Stimulated activated memory B cell treated with anti-CD40 and anti-IgM and Interleukin-4, amounts not matched to agents 10 μg/mL and 1 μg/mL and 100 μg/mL, for 72 hours (primary cell): ENCODE measurements around the gene UCN2.
A peak's percentile ranks its signal among the peaks of the same experiment; 100 is the strongest.
"Not testable (repeated sequence)": the region's sequence is repeated elsewhere in the genome, so short reads cannot be mapped to it uniquely, and the experiment has no call there.

Experiments used
- ATAC-seq: fragments of 150-1000 bp; cut with Tn5 transposase; 2 replicates; pipeline ENCODE4 v1.10.0; 2021
- H3K27ac Mint-ChIP-seq: one replicate; pipeline ENCODE4 v1.8.0; 2022; ENCODE audit warnings: mild to moderate bottlenecking, mixed read lengths
- H3K27me3 Mint-ChIP-seq: one replicate; pipeline ENCODE4 v1.8.0; 2022; ENCODE audit warnings: mixed read lengths
- H3K36me3 Mint-ChIP-seq: one replicate; pipeline ENCODE4 v1.8.0; 2022; ENCODE audit warnings: mixed read lengths
- H3K4me1 Mint-ChIP-seq: one replicate; pipeline ENCODE4 v1.8.0; 2022; ENCODE audit warnings: mixed read lengths
- H3K4me3 Mint-ChIP-seq: one replicate; pipeline ENCODE4 v1.8.0; 2022; ENCODE audit warnings: mild to moderate bottlenecking, moderate library complexity, mixed read lengths
- H3K9me3 Mint-ChIP-seq: one replicate; pipeline ENCODE4 v1.8.0; 2022; ENCODE audit warnings: mixed read lengths

The UCN2 gene

DNA sequence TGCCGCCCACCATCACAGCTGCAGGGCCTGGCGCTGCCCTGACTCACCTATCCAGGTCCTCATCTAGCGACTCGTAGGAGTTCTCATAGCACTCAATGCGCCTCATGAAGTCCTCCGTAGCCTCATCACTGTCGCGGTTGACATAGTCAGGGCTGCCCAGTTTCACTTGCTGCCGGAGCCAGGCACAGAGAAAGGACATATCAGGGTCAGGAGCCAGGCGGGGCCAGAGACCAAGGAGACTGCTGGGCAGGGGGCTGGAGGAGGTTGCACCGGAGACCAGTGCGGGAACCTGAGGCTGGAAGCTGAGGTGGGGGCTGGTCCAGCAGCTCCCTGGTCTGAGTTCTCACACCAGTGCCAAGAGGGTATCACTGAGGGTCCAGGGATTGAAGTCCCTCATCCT, 25.1 kb downstream of the UCN2 start:
- H3K9me3 Mint-ChIP-seq, result no peaks in the 10 kb centered on the region
- H3K27ac Mint-ChIP-seq, result no peak overlapping the region
- no peak overlapping the region for H3K4me3 Mint-ChIP-seq
- no peaks in the 10 kb centered on the region for H3K36me3 Mint-ChIP-seq
- no peaks in the 10 kb centered on the region for H3K4me1 Mint-ChIP-seq
- no peaks in the 10 kb centered on the region for H3K27me3 Mint-ChIP-seq
- peak; percentile 42 for ATAC-seq

DNA sequence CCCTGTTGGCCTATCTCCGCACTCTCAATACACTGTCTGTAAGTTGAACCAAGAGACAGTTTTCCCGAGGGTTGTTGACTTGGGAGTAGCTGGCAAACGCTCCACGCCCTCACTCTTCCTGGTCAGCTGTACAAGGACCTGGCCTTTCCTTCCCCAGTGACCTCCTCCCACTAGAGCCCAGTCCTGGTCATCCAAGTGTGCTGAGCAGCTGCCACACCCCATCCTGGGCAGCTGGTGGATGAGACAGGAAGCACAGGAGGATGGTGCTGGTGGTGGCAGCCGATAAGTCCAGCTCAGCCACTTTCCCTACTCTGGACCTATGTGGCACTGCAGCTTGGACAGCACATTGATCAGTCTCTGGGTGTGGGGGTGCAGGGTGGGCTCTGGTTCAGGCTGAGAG, 26.8 kb downstream of the UCN2 start:
- H3K27me3 Mint-ChIP-seq, result no peaks in the 10 kb centered on the region
- ATAC-seq, result no peak
- no peaks in the 10 kb centered on the region for H3K36me3 Mint-ChIP-seq
- H3K9me3 Mint-ChIP-seq, result no peaks in the 10 kb centered on the region
- no peaks in the 10 kb centered on the region for H3K4me1 Mint-ChIP-seq
- H3K27ac Mint-ChIP-seq, result no peak overlapping the region
- H3K4me3 Mint-ChIP-seq, result no peak overlapping the region

DNA sequence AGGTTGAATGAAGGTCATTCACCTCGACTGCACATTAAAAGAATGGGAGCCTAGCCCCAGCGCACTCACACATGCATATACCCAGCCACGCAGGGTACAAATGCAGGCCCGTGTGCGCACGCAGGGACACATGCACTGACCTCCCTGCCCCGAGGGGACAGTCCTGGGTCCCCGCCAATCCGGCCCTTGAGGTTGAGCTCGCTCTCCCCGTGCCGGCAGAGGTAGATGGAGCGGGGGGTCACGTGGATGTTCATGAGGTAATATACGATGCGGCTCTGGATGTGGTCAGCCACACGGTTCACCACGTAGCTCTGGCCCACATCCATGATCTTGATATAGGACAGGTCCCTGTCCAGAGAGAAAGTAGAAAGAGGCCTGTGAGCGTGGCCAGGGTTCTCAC, 27.5 kb downstream of the UCN2 start:
- no peaks in the 10 kb centered on the region for H3K9me3 Mint-ChIP-seq
- H3K27me3 Mint-ChIP-seq, result no peaks in the 10 kb centered on the region
- no peaks in the 10 kb centered on the region for H3K36me3 Mint-ChIP-seq
- no peak for ATAC-seq
- no peaks in the 10 kb centered on the region for H3K4me1 Mint-ChIP-seq
- no peak overlapping the region for H3K27ac Mint-ChIP-seq
- no peak overlapping the region for H3K4me3 Mint-ChIP-seq

DNA sequence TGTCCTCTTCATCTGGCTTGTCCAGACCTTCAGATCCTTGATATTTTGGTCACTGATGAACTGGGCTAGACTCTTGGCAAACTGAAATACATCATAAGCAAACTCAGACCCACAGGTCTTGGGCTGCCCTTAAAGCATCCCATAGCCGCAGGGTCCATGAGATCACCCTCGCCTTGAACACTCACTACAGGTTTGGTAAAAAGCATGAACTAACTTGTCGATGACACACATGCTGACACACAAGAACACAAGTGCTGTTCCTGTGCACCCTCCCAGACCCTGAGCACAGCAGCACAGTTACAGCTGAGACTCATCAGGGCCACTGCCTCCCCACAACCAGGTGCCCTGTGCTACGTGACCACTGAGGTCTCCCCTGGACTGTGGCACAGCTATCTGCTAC, 28.0 kb downstream of the UCN2 start:
- Mint-ChIP-seq H3K27me3 (no peaks in the 10 kb centered on the region), H3K9me3 (no peaks in the 10 kb centered on the region), H3K36me3 (no peaks in the 10 kb centered on the region), H3K4me1 (no peaks in the 10 kb centered on the region), H3K27ac (no peak overlapping the region), H3K4me3 (no peak overlapping the region)
- ATAC-seq, result no peak

DNA sequence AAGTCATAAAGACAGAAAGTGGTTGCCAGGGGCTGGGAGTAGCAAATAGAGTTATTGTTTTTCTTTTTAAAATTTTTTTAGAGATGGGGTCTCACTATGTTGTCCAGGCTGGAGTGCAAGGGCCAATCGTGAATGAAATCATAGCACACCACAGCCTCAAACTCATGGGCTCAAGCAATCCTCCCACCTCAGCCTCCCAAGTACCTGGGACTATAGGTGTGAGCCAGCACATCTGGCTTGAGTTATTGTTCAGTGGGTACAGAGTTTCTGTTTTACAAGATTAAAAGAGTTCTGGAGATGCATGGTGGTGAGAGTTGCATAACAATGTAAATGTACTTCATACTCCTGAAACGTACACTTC, 30.6 kb downstream of the UCN2 start:
- Mint-ChIP-seq H3K4me3 (no peak overlapping the region), H3K27ac (no peak overlapping the region), H3K9me3 (no peaks in the 10 kb centered on the region), H3K27me3 (no peaks in the 10 kb centered on the region), H3K4me1 (no peaks in the 10 kb centered on the region), H3K36me3 (no peaks in the 10 kb centered on the region)
- no peak for ATAC-seq

DNA sequence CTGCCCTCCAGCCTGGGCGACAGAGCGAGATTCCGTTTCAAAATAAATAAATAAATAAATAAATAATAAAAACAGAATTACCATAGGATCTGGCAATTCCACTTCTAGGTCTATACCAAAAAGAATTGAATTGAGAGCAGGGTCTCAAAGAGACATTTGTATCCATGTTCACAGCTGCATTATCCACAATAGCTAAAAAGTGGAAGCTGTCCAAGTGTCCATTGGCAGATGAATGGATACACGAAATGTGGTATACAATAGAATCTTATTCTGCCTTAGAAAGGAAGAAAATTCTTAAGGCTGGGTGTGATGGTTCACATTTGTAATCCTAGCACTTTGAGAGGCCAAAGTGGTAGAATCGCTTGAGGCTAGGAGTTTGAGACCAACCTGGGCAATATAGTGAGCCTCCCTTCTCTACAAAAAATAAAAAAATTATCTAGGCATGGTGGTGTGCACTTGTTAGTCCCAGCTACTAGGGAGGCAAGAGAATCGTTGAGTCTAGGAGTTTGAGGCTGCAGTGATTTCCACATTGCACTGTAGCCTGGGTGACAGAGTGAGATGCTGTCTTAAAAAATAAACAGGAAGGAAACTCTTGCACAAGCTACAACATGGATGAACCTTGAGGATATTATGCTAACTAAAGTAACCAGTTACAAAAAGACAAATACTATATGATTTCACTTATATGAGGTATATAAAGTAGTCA, 31.2 kb downstream of the UCN2 start:
- no peak overlapping the region for H3K4me3 Mint-ChIP-seq
- no peaks in the 10 kb centered on the region for H3K4me1 Mint-ChIP-seq
- no peak overlapping the region for H3K27ac Mint-ChIP-seq
- no peaks in the 10 kb centered on the region for H3K27me3 Mint-ChIP-seq
- ATAC-seq, result no peak
- no peaks in the 10 kb centered on the region for H3K36me3 Mint-ChIP-seq
- no peaks in the 10 kb centered on the region for H3K9me3 Mint-ChIP-seq

DNA sequence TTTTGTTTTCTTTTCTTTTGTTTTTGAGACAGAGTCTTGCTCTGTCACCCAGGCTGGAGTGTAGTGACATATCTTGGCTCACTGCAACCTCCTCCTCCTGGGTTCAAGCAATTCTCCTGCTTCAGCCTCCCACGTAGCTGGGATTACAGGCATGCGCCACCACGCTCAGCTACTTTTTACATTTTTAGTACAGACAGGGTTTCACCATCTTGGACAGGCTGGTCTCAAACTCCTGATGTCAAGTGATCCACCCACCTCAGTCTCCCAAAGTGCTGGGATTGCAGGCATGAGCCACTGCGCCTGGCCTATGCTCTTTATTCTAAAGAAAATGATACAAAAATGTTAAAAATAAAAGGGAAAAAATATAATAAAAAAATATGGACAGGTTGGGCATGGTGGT, 32.9 kb downstream of the UCN2 start:
- H3K27me3 Mint-ChIP-seq, H3K27ac Mint-ChIP-seq, H3K36me3 Mint-ChIP-seq, H3K9me3 Mint-ChIP-seq, H3K4me3 Mint-ChIP-seq, ATAC-seq, H3K4me1 Mint-ChIP-seq: not testable (repeated sequence)

DNA sequence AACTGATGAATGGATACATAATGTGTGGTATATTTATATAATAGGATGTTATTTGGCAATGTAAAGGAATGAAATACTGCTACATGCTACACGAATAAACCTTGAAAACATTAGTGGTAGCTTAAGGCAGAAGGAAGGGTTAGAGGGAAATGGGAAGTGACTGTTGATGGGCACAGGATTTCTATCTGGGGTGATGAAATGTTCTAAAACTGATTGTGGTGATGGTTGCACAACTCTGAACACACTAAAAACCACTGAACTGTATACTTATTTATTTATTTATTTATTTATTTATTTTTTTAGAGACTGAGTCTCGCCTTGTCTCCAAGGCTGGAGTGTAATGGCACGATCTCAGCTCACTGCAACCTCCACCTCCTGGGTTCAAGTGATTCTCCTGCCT, 34.8 kb downstream of the UCN2 start:
- H3K9me3 Mint-ChIP-seq, result no peaks in the 10 kb centered on the region
- H3K27me3 Mint-ChIP-seq, result no peaks in the 10 kb centered on the region
- ATAC-seq, result no peak
- H3K4me1 Mint-ChIP-seq, result no peaks in the 10 kb centered on the region
- H3K27ac Mint-ChIP-seq, result no peak overlapping the region
- no peak overlapping the region for H3K4me3 Mint-ChIP-seq
- no peaks in the 10 kb centered on the region for H3K36me3 Mint-ChIP-seq

DNA sequence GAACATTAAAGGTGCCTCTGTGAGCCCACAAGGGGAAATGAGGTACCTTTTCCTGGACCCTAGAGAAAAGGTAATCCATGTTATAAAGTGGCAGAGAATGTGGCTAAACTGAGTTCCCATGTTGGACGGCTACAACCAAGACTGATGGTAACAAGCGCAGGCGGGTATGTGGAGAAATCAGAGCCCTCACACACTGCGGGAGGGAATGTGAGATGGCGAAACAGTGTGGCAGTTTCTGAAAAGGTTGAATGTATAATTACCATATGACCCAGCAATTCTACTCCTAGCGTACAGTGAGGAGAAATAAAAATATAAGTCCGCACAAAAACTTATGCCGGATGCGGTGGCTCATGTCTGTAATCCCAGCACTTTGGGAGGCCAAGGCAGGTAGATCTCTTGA, 35.5 kb downstream of the UCN2 start:
- Mint-ChIP-seq H3K4me3 (no peak overlapping the region), H3K4me1 (no peaks in the 10 kb centered on the region), H3K27me3 (no peaks in the 10 kb centered on the region), H3K36me3 (no peaks in the 10 kb centered on the region), H3K9me3 (no peaks in the 10 kb centered on the region), H3K27ac (no peak overlapping the region)
- ATAC-seq, result no peak

DNA sequence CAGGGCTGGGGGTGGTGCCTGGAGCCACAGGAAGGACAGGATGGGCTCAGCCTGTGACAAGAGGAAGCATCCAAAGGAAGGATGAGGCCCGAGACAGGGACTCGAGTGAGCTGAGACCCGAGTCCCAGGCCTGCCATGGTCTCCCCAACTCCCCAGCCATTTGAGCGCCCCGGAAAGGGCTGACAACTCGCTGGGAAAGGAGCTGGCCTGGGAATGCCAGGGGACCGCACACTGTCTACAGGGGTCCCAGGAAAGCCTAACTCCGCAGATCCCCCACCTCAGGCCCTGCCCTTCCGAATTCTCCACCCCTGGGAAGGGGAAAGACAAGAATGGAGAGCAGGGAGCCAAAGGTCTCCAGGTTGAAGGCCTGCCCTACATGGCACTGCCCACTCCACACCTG, 38.6 kb downstream of the UCN2 start:
- H3K27me3 Mint-ChIP-seq, result no peaks in the 10 kb centered on the region
- peak; percentile 14 for ATAC-seq
- H3K4me3 Mint-ChIP-seq, result no peak overlapping the region
- no peak overlapping the region for H3K27ac Mint-ChIP-seq
- no peaks in the 10 kb centered on the region for H3K36me3 Mint-ChIP-seq
- H3K9me3 Mint-ChIP-seq, result no peaks in the 10 kb centered on the region
- no peaks in the 10 kb centered on the region for H3K4me1 Mint-ChIP-seq

DNA sequence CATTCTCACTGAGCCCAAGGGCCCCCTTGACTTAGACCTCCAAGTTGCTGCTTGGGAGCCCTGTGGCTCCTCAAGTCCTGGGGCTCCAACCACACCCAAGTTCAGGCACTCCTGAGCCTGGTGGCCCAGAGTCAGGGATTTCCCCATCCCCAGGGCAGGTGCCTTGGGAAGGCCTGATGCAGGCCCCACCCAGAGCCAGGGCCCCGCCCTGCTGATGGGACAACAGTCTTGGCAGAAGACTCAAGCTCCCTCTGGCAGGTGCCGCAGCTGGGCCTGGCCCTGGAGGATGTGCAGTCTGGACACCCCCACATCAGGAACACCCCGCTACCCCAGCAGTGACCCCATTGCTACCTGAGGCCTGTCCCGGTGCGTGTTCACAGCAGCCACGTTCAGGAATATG, 41.9 kb downstream of the UCN2 start:
- no peak overlapping the region for H3K27ac Mint-ChIP-seq

DNA sequence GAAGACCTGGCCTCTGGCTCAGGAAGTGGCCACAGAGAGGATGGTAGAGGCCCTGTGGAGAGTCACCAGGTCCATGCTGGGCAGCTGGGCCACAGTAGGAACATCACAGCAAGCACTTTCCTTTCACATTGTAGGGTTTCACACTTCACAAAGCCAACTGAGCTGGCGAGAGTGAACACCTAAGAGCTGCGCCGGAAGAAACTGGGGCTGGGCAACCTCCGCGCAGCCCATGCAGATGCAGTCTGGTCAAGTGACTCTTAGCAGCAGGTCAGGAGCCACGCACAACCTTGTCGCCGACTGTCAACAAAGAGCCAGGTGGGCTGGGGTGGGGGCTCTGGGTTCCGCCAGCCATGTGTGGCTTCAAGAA, 44.3 kb downstream of the UCN2 start:
- H3K36me3 Mint-ChIP-seq, result no peaks in the 10 kb centered on the region
- ATAC-seq, result no peak
- no peak overlapping the region for H3K4me3 Mint-ChIP-seq
- no peaks in the 10 kb centered on the region for H3K9me3 Mint-ChIP-seq
- no peak overlapping the region for H3K27ac Mint-ChIP-seq
- H3K27me3 Mint-ChIP-seq, result peaks cover 24% of the 10 kb centered on the region
- peaks cover 5% of the 10 kb centered on the region for H3K4me1 Mint-ChIP-seq

More for the DNA sequence above, 41.9 kb downstream of the UCN2 start:
- no peak overlapping the region for H3K4me3 Mint-ChIP-seq
- no peaks in the 10 kb centered on the region for H3K9me3 Mint-ChIP-seq
- no peaks in the 10 kb centered on the region for H3K4me1 Mint-ChIP-seq
- no peak for ATAC-seq
- H3K27me3 Mint-ChIP-seq, result peaks cover 19% of the 10 kb centered on the region
- H3K36me3 Mint-ChIP-seq, result no peaks in the 10 kb centered on the region

DNA sequence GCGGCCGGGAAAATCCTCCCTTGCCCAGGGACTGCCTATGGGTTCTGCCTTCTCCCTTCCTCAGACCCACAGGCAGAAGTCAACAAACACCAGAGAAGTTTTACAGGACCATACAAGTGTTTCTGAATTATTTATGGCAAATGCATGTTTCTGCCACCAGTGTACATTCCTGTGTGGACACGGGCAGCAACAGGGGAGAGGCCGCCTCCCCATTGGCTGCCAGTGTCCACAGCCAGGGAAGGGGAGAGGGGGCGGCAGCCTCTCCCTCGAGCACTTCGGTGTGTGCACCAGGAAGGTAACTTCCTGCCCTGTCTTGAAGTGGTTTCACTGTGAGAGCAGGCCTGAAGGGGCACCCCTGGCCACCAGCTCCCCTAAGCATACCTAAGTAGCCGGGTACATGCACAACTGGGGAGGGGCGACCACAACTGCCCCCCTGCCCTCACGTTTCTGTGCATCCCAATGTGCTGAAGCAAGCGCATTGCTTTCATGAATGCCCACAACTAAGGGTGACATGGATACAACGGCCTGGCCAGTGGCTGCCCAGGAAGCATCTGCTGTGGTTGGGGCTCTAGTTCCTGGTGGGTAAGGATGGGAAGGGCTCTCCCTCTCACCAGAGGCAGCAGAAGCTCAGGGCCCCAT, 44.8 kb downstream of the UCN2 start:
- H3K27ac Mint-ChIP-seq, result no peak overlapping the region
- no peaks in the 10 kb centered on the region for H3K36me3 Mint-ChIP-seq
- H3K27me3 Mint-ChIP-seq, result peaks cover 24% of the 10 kb centered on the region
- H3K4me1 Mint-ChIP-seq, result peaks cover 5% of the 10 kb centered on the region
- no peak overlapping the region for H3K4me3 Mint-ChIP-seq
- H3K9me3 Mint-ChIP-seq, result no peaks in the 10 kb centered on the region
- no peak for ATAC-seq

DNA sequence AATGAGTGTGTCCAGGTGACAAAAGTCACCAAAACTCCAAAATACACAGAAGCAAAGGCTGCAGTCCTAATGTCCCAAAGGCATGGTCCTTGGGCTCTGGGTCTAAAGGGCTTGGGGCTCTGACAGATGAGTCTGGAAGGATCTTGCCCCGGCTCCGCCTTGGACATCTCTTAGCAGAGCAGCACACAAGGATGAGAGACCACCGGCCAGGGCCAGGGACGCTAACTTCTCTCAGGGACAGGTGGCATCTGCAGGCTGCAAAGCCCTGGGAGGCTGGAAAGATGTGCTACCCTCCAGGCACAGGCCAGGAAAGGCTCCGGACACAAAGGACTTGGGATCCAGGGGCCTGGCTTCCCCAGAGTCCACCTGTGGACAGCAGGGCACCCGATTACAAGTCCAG, 45.5 kb downstream of the UCN2 start:
- no peak for ATAC-seq
- Mint-ChIP-seq H3K4me3 (no peak overlapping the region), H3K4me1 (peaks cover 5% of the 10 kb centered on the region), H3K27me3 (peaks cover 24% of the 10 kb centered on the region), H3K9me3 (no peaks in the 10 kb centered on the region), H3K36me3 (no peaks in the 10 kb centered on the region), H3K27ac (no peak overlapping the region)

DNA sequence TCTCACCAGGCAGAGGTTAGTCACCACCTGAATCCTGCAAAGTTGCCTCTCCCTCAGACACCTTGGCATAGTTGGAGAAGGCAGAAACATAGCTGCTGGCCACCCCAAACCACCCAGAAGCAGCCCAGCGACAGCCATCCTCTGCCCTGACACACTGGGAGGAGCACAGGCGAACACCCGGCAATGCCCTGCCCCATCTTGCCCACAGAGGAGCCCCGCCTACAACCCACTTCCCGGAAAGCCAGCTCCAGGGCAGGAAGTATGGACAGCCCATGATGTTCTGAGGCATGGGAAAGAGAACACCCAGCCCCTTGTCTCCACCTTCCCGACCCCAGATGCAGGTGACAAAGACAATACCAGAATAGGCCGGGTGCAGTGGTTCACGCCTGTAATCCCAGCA, 47.0 kb downstream of the UCN2 start:
- H3K9me3 Mint-ChIP-seq, result no peaks in the 10 kb centered on the region
- H3K27ac Mint-ChIP-seq, result no peak overlapping the region
- no peak for ATAC-seq
- H3K4me1 Mint-ChIP-seq, result peaks cover 5% of the 10 kb centered on the region
- H3K4me3 Mint-ChIP-seq, result no peak overlapping the region
- no peaks in the 10 kb centered on the region for H3K36me3 Mint-ChIP-seq
- H3K27me3 Mint-ChIP-seq, result peaks cover 25% of the 10 kb centered on the region

DNA sequence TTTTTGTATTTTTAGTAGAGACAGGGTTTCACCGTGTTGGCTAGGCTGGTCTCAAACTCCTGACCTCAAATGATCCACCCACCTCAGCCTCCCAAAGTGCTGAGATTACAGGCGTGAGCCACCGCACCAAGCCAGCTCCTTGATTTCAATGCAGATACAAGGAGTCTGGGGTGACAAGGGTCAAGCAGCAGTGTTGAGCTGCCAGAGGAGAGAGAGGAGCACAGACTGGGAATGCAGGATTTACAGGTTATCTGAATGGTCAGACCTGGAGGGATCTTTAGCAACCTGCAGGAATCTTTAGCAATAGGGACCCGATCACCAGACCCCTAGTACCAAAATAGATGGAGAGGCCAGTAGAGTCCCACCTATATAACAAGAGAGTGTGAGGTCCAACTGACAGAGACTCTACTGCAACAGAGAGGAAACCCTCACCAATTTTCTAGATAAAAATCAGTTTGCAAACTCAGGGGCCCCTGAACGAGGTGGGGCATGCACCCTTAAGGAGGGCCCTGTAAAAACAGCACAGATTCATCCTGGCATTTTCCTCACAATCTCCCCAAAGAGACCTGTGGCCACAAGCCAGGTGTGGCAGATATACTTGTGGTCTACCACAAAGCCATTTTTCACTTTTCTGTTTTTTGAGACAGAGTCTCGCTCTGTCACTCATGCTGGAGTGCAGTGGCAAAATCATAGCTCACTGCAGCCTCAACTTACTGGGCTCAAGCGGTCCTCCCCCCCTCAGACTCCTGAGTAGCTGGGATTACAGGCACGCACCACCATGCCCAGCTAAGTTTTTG, 49.0 kb downstream of the UCN2 start:
- Mint-ChIP-seq H3K4me3 (no peak overlapping the region), H3K27ac (no peak overlapping the region), H3K9me3 (no peaks in the 10 kb centered on the region), H3K36me3 (no peaks in the 10 kb centered on the region), H3K27me3 (peaks cover 36% of the 10 kb centered on the region), H3K4me1 (peaks cover 5% of the 10 kb centered on the region)
- peak; percentile 64 for ATAC-seq
